HL-60 (cell line): ENCODE measurements around the gene KCNMA1.

Experiments used
- DNase-seq, 2 experiments: peaks; one replicate each; pipeline ENCODE4 v3.0.0-alpha.2; 2010 to 2020; ENCODE audit warnings: low read depth in 1 of 2, low spot score in 1 of 2
- H3K27ac ChIP-seq: fragments of 250-450 bp; sonication (Bioruptor Pico); replicated peaks from 2 replicates; pipeline ENCODE4 v1.5.1; 2020; ENCODE audit warnings: mild to moderate bottlenecking, moderate library complexity
- H3K27me3 ChIP-seq: fragments of 250-450 bp; sonication (Bioruptor Pico); 2 replicates; pipeline ENCODE4 v1.5.1; 2021; ENCODE audit warnings: mild to moderate bottlenecking, moderate library complexity; ENCODE audit not compliant: insufficient read depth, poor library complexity, severe bottlenecking
- H3K4me3 ChIP-seq: replicated peaks from 2 replicates; pipeline ENCODE4 v1.5.1; 2011; ENCODE audit warnings: mild to moderate bottlenecking, control low read depth, low read length; ENCODE audit not compliant: insufficient read depth
- GABPA ChIP-seq: IDR thresholded peaks from 2 replicates; pipeline ENCODE4 v1.6.1; 2012; ENCODE audit warnings: low read depth
- POLR2AphosphoS5 ChIP-seq: IDR thresholded peaks from 2 replicates; pipeline ENCODE4 v1.6.1; 2012; ENCODE audit warnings: low read depth
- SPI1 ChIP-seq: IDR thresholded peaks from 2 replicates; pipeline ENCODE4 v1.6.1; 2012; ENCODE audit warnings: low read depth, mild to moderate bottlenecking, borderline replicate concordance
- TF ChIP-seq, protein P1 (sequence below): IDR thresholded peaks from 2 replicates; pipeline ENCODE4 v1.6.1; 2012; ENCODE audit warnings: low read depth; ENCODE audit not compliant: insufficient replicate concordance
- TF ChIP-seq, protein P2 (sequence below): IDR thresholded peaks from one replicate; pipeline ENCODE4 v1.5.1; 2011; ENCODE audit warnings: low read length, control low read depth, inconsistent platforms; ENCODE audit not compliant: insufficient read depth

KCNMA1 gene

DNA sequence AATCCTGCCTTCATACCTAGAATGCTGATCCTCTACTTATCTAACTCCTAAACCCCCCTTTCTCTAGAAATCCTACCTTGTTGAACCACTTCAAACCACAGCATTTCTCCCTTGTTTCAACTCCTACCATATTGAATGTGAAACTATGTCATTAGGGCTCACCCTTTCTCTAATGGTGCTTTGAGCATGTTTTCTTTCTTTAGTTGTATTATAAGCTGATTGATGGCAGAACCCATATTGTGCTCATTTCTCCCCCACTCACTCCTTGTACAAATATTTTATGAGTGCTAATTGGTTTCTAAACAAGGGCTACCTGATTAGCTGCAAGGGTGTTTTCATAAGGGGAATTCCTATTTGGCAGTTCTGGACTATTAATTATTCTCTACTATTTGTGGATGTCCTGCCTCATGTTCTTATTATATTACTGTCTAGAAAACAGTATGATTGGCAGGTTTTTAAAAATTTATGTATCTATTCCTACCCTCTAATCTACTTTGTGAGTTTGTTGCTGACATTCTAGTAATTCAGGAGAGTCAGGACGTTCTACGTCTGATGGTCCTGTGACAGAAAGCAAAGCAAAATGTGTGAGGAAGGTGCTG is 765.8 kb downstream of the KCNMA1 start:
- DNase-seq, result no peak
- H3K27me3 ChIP-seq, result peaks cover 3% of the 10 kb centered on the region
- no peak overlapping the region for H3K4me3 ChIP-seq
- TF ChIP-seq GABPA (no peak), SPI1 (no peak), POLR2AphosphoS5 (no peak)
- TF ChIP-seq, protein P1, sequence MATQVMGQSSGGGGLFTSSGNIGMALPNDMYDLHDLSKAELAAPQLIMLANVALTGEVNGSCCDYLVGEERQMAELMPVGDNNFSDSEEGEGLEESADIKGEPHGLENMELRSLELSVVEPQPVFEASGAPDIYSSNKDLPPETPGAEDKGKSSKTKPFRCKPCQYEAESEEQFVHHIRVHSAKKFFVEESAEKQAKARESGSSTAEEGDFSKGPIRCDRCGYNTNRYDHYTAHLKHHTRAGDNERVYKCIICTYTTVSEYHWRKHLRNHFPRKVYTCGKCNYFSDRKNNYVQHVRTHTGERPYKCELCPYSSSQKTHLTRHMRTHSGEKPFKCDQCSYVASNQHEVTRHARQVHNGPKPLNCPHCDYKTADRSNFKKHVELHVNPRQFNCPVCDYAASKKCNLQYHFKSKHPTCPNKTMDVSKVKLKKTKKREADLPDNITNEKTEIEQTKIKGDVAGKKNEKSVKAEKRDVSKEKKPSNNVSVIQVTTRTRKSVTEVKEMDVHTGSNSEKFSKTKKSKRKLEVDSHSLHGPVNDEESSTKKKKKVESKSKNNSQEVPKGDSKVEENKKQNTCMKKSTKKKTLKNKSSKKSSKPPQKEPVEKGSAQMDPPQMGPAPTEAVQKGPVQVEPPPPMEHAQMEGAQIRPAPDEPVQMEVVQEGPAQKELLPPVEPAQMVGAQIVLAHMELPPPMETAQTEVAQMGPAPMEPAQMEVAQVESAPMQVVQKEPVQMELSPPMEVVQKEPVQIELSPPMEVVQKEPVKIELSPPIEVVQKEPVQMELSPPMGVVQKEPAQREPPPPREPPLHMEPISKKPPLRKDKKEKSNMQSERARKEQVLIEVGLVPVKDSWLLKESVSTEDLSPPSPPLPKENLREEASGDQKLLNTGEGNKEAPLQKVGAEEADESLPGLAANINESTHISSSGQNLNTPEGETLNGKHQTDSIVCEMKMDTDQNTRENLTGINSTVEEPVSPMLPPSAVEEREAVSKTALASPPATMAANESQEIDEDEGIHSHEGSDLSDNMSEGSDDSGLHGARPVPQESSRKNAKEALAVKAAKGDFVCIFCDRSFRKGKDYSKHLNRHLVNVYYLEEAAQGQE, result no peak
- TF ChIP-seq, protein P2, sequence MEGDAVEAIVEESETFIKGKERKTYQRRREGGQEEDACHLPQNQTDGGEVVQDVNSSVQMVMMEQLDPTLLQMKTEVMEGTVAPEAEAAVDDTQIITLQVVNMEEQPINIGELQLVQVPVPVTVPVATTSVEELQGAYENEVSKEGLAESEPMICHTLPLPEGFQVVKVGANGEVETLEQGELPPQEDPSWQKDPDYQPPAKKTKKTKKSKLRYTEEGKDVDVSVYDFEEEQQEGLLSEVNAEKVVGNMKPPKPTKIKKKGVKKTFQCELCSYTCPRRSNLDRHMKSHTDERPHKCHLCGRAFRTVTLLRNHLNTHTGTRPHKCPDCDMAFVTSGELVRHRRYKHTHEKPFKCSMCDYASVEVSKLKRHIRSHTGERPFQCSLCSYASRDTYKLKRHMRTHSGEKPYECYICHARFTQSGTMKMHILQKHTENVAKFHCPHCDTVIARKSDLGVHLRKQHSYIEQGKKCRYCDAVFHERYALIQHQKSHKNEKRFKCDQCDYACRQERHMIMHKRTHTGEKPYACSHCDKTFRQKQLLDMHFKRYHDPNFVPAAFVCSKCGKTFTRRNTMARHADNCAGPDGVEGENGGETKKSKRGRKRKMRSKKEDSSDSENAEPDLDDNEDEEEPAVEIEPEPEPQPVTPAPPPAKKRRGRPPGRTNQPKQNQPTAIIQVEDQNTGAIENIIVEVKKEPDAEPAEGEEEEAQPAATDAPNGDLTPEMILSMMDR, result no peak
- no peak overlapping the region for H3K27ac ChIP-seq

DNA sequence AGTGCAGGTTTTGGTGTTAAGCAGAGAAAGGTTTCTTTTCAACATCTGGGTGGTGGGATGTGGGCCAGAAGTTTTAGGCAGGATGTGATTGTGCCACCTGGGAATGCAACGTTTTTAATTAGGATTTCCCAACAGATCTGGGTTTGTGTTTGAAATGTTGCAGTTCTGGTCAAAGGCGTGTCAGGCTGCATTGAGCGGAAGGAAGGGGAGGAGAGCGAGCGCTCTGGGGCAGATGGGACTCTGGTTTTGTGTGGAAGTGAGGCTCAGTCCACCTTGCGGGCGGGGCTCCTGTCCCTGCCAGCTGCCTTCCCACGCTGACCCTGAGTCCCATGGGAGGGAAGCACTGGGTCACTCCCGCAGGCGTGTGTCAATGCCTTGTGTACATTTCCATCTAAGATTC is 767.7 kb downstream of the KCNMA1 start:
- Histone ChIP-seq H3K27ac (no peak overlapping the region), H3K4me3 (no peak overlapping the region), H3K27me3 (peaks cover 3% of the 10 kb centered on the region)
- TF ChIP-seq SPI1 (no peak), GABPA (no peak), POLR2AphosphoS5 (no peak)
- TF ChIP-seq, protein P2, result no peak
- TF ChIP-seq, protein P1, result no peak
- DNase-seq, result no peak

DNA sequence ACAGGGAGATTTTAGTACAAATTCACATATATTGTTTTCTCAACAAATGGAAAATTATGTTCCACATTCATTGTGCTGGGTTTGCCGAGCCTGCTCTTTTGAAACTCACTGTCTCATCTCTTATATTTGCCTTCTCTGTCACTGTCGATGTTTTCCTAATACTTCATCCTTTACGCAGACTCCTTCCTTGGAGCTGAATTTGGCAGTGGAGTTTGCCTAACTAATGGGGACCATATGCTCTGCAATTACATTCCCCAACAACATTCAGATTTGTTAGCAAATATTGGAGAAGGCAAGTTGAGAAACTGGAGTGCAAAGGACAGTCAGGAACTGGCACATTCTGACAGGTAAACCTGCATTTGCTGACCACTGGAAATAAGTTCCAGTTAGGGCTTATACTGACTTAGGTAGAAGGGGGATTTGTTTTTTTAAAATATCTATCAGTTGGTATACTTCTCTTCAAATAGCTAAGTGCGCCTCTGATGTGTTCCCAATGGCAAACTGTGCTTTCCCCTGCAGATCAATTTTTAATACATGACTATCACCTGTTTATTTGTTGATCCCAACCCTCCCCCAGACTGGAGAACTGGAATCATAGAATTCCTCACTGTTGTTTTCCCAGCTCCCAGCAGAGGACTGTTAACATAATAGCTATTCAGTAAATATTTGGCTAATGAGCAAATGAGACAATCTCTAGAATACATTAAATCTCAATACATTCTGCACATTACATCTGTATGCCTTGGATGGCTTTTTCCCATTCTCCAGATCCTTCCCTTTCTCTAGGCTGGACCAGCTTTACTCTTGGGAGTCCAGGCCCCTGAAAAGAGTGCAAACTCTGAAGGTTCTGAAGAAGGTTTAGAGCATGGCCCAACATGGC is 769.3 kb downstream of the KCNMA1 start:
- Histone ChIP-seq H3K27me3 (peaks cover 3% of the 10 kb centered on the region), H3K27ac (no peak overlapping the region), H3K4me3 (no peak overlapping the region)
- TF ChIP-seq POLR2AphosphoS5, result no peak
- TF ChIP-seq, protein P2, result no peak
- TF ChIP-seq SPI1, result no peak
- TF ChIP-seq, protein P1, result no peak
- no peak for TF ChIP-seq GABPA
- no peak for DNase-seq
